G401.6 (cell line): ENCODE data around the gene MAPKAP1.

Experiments
- FAIRE-seq: peaks from 2 replicates; lab custom pipeline; 2012; peaks lifted over from hg19 to GRCh38; lab: Jason Lieb, UNC

Gene MAPKAP1

GRCh38 chr9:125447202-125447802 lies 259.7 kb downstream of the MAPKAP1 start:
- FAIRE-seq = no peak

DNA sequence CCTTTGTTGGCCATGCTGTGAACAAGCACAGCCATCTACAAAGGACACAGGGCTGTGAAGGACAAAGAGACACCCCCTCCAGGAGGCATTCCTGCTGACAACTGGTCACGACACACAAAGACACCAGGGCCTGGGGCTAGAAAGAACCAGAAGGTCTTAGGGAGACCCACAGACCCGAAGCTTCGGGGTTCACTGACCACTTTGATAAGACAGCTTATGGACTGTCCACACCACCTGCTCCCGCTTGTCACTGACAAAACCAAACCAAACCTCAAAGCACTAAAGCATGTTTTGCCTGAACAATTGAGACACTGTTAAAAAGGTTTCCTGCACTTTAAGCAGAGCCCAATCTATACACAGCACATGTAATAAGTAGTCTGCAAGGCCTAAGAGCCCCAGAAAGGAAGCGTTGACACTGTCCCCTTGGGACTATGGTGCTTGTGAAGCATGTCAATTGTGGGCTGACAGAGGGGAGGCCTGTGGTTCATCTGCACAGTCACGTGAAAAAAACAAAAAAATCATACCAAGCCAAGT lies 260.4 kb downstream of the MAPKAP1 start:
- no peak for FAIRE-seq

DNA sequence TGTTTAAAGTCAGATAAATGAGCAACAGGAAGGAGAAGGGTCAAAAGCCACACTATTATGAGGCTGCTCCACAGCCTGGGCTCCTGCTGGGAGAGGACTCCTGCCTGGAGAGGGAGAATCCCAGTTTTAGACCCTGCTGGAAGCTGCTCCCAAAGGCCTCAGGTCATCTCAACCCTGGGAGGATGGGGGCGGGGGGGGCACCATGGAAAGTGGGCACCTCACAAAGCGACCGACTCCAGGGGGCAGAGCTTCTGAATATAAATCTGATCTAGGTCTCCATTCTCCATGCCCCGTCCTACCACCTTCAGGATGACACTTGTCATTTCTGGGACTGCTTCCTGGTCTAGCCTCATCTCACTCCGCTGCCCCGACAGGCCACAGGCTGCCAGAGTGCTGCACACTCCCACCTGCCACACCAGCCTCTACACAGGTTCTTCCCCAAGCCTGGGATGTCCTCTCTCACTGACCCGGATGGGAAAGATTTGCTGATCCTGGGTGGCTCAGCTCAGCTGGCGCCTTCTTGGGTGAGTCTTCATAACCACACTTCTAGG lies 262.0 kb downstream of the MAPKAP1 start:
- no peak for FAIRE-seq

DNA sequence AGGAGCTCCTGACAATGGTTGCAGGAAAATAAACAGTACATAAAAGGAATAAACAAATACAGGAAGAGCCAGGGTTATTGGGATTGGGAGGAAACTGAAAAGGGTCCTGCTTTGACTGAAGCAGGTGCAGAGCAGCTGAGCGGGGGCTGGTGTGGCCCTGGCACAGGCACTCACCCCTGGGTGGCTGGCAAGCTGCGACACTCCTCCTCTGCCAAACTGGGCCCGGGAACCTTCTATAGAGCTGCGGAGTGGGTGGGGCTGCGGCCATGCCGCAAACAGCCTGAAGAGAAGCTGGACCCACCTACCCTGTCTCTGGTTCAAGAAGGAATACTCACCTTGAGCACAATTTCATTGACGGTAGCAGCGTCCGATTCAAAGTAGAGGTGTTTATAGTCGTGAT lies 262.8 kb downstream of the MAPKAP1 start:
- no peak for FAIRE-seq

- FAIRE-seq = no peak
These were observed 263.6 kb downstream of the MAPKAP1 start for GRCh38 chr9:125443367-125443766.

- no peak for FAIRE-seq
These were observed 264.6 kb downstream of the MAPKAP1 start for GRCh38 chr9:125442452-125442851.

- FAIRE-seq = no peak
These were observed 266.6 kb downstream of the MAPKAP1 start for GRCh38 chr9:125440411-125440810.

DNA sequence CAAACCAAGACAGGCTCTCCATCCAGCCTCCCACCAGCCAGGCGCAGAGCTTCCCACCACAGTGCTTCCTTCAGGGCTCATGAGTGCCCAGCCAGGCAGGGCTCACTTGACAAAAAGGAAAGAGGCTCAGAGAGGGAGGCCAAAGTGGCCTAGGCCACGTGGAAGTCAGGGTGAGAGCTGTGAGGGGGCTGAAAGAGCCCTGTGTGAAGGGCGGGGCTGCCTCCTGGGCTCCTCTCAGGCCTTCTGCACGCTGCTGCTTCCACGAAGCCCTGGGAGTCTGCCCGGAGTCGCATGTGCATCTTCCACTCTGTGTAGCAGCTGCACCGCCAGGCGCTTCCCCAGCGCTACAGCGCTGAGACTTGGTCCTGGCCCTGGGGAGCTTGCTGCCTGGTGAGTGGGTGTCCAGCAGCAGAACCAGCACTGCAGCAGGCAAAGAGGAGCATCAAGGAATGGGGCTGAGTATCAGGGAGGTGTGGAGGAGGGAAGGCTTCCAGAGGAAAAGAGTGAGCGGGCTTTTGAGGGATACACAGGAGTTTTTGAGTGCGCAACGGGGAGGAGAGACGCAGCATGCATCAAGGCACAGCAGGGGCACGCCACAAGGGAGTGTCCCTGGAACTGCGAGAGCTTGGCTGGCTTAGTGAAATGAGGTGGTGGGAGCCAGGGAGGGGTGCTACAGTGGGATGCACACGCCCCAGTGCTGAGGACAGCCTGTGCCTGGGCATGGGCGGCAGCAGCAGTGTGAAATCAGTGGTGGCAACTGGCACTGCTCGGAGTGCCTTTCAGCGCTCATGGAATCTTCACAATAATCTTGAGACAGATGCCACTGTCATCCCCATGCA lies 267.4 kb downstream of the MAPKAP1 start:
- no peak for FAIRE-seq

GRCh38 chr9:125438506-125439433 lies 268.2 kb downstream of the MAPKAP1 start:
- no peak for FAIRE-seq

DNA sequence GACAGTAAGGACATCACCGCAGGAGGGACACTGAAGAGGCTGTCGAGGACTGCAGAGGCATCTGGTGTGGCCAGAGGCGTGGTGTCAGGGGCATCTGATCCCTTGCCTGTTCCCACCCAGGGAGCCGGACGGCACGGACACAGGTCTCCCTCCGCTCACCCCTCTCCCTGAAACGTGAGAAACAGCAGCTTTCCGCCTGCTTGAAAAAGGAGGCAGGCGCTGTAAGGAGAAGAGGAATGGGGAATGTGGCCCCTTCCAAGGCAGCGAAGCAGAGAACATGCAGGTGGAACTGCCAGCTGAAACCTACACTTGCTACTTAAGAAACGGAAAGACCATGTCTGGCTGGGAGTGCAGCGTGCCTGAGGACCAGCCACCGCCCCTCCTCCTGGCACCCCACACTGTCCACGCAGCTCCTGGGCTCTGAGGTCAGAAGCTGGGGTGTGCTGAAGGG lies 269.2 kb downstream of the MAPKAP1 start:
- FAIRE-seq = no peak

DNA sequence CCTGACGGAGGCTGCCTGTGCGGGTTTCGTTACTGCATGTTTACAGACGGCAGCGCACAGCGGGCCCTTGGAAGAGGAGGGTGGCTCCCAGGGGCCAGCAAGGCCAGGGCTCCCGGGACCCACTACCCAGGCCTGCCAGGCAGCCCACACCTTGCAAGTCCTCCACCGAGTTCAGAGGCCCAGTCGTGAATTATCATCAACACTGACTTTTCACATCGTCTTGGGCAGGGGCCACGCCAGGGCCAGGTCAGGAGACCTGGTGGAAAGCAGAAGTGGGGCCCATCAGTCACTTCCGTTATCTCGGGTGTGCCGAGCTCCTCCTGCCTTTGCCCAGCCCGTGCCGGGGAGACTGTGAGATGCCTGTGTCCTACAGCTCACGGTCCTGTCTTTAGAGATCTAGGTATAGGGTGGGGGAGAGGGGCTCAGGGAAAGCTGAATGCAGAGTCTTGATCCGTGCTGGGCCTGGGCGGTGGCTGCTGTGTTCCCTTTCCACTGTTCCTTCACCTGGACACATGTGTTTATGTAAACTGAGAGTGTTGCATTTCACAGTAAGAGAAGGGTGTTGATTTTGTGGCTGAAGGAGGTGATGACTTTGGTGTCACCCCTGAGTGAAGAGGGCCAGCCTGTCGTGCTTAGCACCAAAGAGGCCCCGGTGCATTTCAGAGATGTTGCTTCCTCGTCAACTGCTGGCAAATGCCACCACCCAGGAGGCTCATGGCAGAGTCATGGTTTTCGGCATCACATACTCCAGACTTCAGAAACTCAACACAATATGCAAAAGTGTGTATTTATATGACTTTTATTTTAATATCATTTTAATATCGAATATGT lies 270.2 kb downstream of the MAPKAP1 start:
- no peak for FAIRE-seq

GRCh38 chr9:125435776-125436612 lies 271.0 kb downstream of the MAPKAP1 start:
- FAIRE-seq = no peak

DNA sequence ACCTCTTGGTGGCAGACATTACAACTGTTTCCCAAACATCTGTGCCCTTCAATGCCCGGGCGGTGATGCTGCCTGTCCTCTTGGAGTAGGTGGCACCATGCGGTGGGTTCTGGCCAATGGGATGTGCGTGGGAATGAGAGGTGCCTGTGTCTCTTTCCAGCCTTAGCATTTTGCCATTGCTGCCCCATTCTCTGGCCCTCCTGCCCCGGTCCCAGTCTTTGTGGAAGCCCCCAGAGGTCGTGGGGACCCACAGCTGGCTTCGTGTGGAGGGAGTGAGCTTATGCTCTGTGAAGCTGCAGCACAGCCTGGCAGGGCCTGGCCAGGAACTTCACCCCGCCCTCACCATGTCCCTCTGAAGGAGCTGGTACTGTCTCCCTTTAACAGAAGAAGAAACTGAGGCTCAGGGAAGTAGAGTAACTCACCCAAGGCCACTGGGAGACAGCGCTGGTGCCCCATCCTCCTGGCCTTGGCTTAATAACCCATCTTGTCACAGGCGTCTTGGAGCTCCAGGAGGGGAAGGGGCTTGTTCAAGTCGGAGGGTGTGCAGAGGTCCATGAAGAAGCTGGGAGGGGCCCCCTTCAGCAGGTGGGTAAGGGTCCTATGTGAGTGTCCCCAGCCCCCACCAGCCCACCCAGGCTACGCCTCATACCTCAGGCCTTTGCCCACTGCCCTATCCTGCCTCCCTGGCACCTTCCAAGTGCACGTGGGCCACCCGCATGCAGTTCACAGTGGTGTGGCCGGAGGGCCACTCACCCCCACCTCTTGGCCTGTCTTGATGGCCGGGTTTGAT lies 271.8 kb downstream of the MAPKAP1 start:
- no peak for FAIRE-seq

DNA sequence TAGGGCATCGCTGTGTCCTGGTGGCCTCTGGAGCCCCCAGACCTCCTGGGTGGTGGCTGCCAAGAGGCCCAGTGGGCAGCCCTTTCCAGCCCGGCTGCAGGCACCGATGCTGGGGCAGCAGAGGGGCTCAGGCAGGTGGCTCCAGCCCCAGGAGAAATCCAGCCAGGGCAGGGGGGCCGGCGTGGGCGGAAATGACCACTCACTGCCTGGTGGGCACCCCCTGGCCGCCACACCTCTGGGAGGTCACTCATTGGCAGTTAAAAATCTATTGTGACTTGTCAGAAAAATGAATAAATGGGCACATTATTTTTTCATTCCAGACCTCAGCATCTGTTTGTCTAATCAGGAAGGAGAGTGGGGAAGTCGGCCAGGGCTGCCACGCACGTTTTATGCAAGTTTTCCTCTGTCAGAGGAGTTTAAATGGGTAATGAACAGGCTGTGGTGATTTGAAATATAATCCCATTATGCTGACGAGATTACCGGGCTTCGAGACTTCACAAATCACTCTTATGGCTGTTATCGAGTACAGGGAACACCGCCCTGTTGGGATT lies 273.5 kb downstream of the MAPKAP1 start:
- FAIRE-seq = no peak

GRCh38 chr9:125432715-125433385 lies 274.2 kb downstream of the MAPKAP1 start:
- no peak for FAIRE-seq

- FAIRE-seq = no peak
These were observed 275.2 kb downstream of the MAPKAP1 start for GRCh38 chr9:125431741-125432271.

DNA sequence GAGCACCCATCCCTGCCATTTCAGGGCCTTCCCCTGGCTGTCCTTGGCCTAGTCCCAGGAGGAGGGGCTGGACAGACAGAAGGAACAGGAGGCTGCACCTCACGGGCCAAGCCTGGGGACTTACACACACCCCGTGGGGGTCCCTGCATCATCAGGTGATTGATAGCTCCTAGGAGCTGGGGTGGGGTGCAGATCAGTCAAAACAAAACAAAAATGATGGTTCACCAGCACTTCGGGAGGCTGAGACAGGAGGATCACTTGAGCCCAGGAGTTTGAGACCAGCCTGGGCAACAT lies 276.0 kb downstream of the MAPKAP1 start:
- FAIRE-seq = no peak
